Measurements from ENCODE around the gene GUCA1C. TPM values are rescaled to one million over a fixed set of nuclear protein-coding genes. Genes with fewer than 3 reads are reported as not detected.

The GUCA1C gene
- total RNA-seq, 4 donors from 2014 or later, result not detected

DNA sequence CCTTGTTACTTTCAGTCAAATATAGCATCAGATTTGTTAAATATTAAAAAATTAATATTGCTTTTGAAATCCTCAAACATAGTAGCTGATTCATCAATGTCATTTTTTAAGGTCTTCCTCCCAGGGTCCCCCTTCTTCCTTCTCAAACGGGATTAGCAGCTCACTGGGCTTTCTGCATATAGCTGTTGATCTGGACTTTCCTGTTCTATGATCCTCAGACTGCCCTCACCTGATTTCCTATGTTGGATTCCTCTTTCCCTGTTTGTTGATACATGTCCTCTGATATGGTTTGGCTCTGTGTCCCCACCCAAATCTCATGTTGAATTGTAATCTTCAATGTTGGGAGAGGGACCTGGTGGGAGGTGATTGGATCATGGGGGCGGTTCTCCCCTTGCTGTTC is 5.8 kb downstream of the GUCA1C start:
- intact Hi-C loops (cut with DNase I; ENCODE audit: low total_unique reads), result no loop called here
- no peak for DNase-seq (ENCODE audit: low spot score in 2 of 2)
- WGBS, 2 donors, result 60 to 65% methylated on average over 2 of the region's 2 CpGs
- no peak overlapping the region for H3K4me3 ChIP-seq (ENCODE audit: low read depth, poor library complexity, severe bottlenecking)
- TF ChIP-seq POLR2A (IDR thresholded peaks at IDR 0.05), result no peak
- TF ChIP-seq, protein P1, sequence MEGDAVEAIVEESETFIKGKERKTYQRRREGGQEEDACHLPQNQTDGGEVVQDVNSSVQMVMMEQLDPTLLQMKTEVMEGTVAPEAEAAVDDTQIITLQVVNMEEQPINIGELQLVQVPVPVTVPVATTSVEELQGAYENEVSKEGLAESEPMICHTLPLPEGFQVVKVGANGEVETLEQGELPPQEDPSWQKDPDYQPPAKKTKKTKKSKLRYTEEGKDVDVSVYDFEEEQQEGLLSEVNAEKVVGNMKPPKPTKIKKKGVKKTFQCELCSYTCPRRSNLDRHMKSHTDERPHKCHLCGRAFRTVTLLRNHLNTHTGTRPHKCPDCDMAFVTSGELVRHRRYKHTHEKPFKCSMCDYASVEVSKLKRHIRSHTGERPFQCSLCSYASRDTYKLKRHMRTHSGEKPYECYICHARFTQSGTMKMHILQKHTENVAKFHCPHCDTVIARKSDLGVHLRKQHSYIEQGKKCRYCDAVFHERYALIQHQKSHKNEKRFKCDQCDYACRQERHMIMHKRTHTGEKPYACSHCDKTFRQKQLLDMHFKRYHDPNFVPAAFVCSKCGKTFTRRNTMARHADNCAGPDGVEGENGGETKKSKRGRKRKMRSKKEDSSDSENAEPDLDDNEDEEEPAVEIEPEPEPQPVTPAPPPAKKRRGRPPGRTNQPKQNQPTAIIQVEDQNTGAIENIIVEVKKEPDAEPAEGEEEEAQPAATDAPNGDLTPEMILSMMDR (IDR thresholded peaks at IDR 0.05), result no peak

DNA sequence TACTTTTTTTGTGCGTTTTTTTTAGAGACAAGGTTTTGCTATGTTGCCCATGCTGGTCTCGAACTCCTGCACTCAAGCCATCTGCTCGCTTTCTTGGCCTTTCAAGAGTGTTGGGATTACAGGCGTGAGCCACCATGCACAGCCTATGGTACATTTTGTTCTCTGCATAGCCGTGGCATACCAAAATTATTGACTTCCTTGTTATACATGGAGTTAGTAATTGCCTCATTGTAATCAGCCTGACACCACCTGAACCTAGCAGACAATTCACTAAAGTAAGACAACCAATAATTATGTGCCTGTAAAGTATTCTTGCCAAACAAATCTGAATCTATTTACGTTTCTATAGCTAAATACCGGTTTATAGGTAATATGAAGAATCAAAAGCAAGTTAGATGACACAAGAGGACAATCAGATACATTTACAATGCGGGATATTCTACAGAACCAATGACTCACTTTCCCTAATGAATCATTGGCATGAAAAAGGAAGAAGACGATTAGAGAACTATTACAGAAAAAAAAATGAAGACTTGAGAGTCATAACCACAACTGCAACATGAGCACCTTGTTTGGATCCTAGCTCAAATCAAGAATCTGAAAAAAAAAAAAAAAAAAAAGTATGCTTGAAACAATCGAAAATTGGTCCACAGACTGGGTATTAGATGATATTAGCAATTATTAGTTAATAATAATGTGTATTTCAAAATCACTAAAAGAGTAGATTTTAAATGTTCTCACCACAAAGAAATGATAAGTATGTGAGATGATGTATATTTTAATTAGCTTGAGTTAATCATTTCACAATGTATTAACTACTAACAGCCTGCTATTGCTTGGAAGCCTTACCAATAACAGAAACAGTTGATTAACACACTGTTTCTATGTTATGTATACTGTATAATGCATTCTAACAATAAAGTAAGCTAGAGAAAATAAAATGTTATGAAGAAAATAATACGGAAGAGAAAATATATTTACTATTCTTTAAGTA is 7.1 kb downstream of the GUCA1C start:
- intact Hi-C loops (cut with DNase I; ENCODE audit: low total_unique reads), result no loop called here
- no peak for TF ChIP-seq POLR2A (IDR thresholded peaks at IDR 0.05)
- TF ChIP-seq, protein P1 (IDR thresholded peaks at IDR 0.05), result no peak
- no peak overlapping the region for H3K4me3 ChIP-seq (ENCODE audit: low read depth, poor library complexity, severe bottlenecking)
- no peak for DNase-seq (ENCODE audit: low spot score in 2 of 2)
- 78 to 82% methylated on average over 11 of the region's 11 CpGs for WGBS, 2 donors

DNA sequence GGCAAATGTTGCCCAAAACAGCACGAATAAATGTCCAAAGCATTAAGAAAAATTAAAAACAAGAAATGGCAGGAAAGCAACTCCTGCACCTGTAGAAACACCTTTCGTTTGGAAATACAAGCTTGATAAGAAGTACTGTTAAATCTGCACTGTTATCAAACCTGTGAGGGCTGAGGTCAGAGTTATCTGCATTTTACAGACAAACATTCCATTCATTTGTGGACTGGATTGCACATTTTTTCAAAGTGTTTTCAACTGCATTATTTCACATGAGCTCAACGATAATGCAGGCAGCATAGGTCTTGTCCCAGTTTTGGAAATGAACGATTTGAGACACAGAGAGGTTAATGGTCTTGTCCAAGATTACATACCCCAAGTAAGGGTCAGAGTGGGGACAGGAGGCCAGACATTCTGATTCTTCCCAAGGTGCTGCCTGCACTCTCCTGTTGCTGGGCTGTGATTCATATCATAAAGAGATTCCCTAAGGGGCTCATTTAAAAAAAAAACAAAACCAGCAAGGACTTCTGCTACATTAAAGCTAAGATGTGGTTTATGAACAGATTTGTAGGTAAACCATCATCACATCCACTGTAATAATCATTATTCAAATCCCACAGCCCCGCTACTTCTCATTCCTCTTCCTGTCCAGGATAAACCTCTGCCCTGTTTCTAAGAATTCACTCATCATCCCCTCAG is 13.0 kb downstream of the GUCA1C start:
- WGBS, 2 donors, result 55 to 57% methylated on average over 5 of the region's 5 CpGs

DNA sequence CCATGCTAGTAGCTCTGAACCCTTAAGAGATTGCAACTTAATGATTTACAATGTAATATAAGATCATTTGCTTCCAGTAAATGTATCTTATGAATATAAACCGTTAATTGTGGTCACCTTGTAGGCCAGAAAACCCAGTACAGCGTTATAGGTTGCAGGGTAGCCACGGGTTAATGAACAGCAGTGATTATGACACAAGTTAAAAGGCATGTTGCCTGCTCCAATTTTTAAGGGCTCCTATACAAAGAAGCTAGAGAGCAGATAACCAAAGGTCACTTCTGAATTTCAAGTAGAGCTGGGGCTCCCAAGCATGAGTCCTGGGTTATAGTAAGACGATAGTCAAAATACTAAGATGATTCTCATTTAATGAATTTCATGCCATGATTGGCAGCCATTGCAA is 13.5 kb downstream of the GUCA1C start:
- H3K4me3 ChIP-seq (ENCODE audit: low read depth, poor library complexity, severe bottlenecking), result no peak overlapping the region
- no peak for TF ChIP-seq POLR2A (IDR thresholded peaks at IDR 0.05)
- TF ChIP-seq, protein P1 (IDR thresholded peaks at IDR 0.05), result no peak
- no peak for DNase-seq (ENCODE audit: low spot score in 2 of 2)
- WGBS, 2 donors, result 71 to 80% methylated on average over 4 of the region's 4 CpGs
- intact Hi-C loops (cut with DNase I; ENCODE audit: low total_unique reads), result no loop called here

More for the DNA sequence above, 13.0 kb downstream of the GUCA1C start:
- H3K4me3 ChIP-seq (ENCODE audit: low read depth, poor library complexity, severe bottlenecking), result no peak overlapping the region
- TF ChIP-seq, protein P1 (IDR thresholded peaks at IDR 0.05), result no peak
- no peak for TF ChIP-seq POLR2A (IDR thresholded peaks at IDR 0.05)
- intact Hi-C loops (cut with DNase I; ENCODE audit: low total_unique reads), result no loop called here
- DNase-seq (ENCODE audit: low spot score in 2 of 2), result no peak

DNA sequence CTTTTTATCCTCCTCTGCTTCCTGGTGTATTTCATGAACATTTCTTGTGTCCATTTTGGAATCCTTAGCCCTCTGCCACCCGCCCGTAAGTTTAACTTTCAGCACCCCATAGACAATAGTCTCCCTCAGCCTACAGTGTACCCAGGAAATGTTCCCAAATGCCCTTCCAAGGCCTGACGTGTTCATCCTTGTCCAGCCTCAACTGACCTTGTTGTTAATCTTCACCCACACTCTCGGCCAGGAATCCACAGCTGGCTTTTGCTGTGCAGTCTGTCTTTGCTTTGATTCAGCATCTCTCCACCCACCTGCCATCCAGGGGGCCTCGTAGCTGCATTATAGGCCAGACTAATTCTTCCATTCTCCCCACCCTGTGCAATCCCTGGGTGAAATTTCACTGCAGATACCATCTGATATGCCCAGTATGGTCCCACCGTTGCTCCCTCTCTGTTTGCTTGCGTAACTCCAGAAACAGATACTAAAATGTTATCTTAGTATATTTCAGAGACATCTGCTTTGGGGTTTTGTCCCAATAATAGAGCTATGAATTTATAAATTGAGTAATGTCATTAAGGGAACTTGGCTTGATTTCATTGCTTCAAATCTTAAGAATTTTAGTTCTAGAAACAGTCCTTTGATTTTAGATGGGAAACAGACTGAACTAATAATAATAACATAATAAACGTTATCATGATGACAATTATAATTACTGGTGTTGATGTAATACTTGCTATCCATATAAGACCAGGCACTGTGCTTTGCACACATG is 16.6 kb downstream of the GUCA1C start:
- intact Hi-C loops (cut with DNase I; ENCODE audit: low total_unique reads), result no loop called here
- WGBS, 2 donors, result 67 to 74% methylated on average over 8 of the region's 8 CpGs
- H3K4me3 ChIP-seq (ENCODE audit: low read depth, poor library complexity, severe bottlenecking), result no peak overlapping the region
- no peak for TF ChIP-seq POLR2A (IDR thresholded peaks at IDR 0.05)
- TF ChIP-seq, protein P1 (IDR thresholded peaks at IDR 0.05), result no peak
- DNase-seq (ENCODE audit: low spot score in 2 of 2), result no peak
